Hair follicle dermal papilla cell (primary cell): ENCODE data around the gene RANBP2. TPM values are rescaled to one million over a fixed set of nuclear protein-coding genes. Genes with fewer than 3 reads are reported as not detected.

Experiments used
- small RNA-seq: library from RNA; depleted of rRNA; stranded (forward); fragments of <200 nt; gene quantifications from one replicate; pipeline ENCODE3, GENCODE V24; 2012
- total RNA-seq: library from RNA; depleted of rRNA; stranded (reverse); fragments of >200 nt; gene quantifications from 2 replicates; pipeline ENCODE4 v1.2.3, GENCODE V29; 2012

RANBP2 gene
- 65.1 and 77.2 TPM in 2 replicates for total RNA-seq

GRCh38 chr2:108719149-108720044 lies at the start of gene RANBP2:
RANBP2 (plus strand) TSS chr2:108719482; CDS start chr2:108719607, 125 bp downstream.

GRCh38 chr2:108786354-108787215 lies 67.3 kb downstream of the RANBP2 start, which contains the start of gene CCDC138:
CCDC138 (plus strand) TSS chr2:108786771; CDS start chr2:108786823, 52 bp downstream.

Small RNAs within 50 kb of the gene (small RNA-seq; reads per million reads assigned to genes)
- not detected for gene AC010095.1

Other genes starting within 250 kb of the RANBP2 start
- gene LIMS1, start 185.0 kb upstream of the RANBP2 start, total RNA-seq = 91.5 and 112 TPM in 2 replicates
- gene CCDC138, start 67.3 kb downstream of the RANBP2 start, total RNA-seq = 2.6 and 4.1 TPM in 2 replicates